HG03378 (cell line): ENCODE data around the gene LEKR1.

ENCODE experiments used
- ATAC-seq: cut with Tn5 transposase; IDR thresholded peaks from one replicate; pipeline ENCODE4 v1.9.1; 2021; ENCODE audit warnings: mild to moderate bottlenecking, moderate library complexity; ENCODE audit not compliant: unreplicated experiment

Gene LEKR1

DNA sequence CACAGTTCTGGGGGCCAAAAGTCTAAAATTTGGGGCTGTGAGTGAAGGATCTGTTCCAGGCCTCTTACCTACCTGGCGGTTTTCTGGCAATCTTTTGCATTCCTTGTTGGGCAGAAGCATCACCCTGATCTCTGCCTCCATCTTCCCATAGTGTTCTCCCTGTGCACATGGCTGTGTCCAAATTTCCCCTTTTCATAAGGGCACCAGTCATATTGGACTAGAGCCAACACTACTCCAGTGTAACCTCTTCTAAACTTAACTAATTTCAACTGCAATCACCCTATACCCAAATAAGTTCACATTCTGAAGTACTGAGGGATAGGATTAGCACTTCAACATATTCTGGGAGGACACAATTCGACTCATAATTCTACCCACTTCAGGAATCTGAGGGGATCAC lies 248.8 kb downstream of the LEKR1 start:
- no peak for ATAC-seq

DNA sequence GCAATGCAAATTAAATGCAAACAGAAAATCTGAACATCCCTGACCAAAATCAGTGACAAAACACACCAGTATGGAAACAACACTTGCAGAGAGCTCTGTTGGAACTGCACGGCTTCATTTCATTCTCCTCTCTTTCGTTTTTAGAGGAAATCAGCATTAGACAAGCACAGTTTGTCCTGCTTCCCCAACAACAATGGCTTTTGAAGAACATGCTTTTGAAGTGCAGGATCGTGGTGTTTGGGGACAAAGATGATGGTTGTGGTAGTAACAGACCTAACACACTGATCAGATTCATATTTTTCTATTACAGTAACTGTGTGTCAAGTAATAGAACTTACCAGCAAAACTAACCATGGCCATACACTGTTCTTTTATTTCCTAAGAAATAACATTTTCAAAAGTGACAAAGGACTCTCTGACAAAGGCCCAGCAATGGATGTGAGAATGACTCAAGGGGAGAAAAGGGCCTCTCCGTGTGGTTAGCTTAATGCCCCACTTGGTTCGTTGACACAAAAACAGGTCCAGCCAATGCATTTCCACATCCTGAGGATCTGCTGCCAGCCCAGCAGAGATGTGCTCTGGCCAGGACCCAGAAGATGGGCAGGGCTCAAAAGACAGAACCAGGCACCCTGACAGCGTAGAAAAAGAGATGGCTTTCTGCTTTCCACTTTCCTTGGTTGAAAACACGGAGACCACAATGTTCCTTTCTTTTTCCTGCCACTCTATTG lies 249.7 kb downstream of the LEKR1 start:
- no peak for ATAC-seq

DNA sequence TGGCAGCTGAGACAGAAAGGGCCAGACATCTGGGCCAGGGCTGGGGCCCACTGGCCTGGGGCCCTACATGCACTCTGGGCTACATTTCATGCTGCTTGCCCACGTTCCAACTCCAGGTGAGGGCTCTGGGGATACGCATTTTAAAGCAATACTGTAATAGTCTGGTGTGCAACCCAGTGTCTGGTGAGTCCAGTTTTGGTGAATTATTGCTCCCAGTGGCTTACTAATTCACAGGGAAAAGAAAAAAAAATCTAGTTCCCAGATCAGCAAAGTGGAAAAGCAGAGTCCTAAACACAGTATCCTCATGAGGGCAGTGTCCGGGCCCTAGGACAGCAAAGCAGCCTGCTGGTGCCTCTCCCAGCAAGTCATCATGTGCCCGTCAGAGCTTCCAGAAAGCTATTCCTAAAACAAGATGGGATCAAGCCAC lies 251.4 kb downstream of the LEKR1 start:
- no peak for ATAC-seq

DNA sequence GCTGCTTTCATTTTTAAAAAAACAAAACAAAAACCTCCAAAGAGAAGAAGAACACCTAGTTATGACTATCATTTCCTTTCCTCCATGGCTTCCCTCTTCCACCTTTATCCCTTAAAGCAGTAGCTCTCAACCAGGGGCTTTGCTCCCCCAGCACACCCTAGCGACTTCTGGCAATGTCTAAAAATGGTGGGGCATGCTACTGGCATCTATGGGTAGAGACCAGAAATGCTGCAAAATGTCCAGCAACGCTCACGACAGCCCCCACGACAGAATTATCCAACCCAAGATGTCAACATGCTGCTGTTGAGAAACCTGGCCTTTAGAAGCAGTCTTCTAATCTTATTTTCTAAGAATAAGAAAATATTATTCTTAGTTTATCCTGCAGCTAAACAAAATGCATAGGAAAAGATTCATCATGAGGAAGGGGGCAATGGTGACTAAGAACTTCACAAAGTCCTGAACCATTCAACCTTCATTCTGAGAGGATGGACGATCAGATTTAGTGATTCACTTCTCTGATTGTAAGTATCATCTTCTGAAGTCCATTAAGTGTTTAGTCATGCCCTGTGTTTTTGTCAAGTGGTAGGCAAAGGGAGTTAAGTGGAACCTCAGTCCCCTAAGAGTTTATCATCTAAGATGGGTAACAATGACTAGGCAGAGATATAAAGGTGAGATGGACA lies 252.1 kb downstream of the LEKR1 start:
- no peak for ATAC-seq

DNA sequence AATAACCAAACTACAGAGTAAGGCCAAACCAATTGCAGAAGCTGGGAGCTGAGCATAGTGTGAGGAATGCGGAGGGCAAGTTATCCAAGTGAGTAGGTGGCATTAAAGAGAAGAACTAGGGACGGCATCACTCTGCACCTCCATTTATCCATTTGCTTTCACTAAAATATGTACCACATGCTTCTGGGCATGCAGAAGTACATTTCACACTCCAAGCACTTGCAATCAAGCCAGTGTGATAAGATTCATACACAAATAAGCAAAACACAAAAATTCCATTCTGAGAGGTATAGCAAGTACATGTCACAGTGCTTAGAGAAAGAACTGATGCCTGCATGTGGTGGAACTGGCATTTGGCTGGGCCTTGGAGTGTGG lies 252.6 kb downstream of the LEKR1 start:
- no peak for ATAC-seq

DNA sequence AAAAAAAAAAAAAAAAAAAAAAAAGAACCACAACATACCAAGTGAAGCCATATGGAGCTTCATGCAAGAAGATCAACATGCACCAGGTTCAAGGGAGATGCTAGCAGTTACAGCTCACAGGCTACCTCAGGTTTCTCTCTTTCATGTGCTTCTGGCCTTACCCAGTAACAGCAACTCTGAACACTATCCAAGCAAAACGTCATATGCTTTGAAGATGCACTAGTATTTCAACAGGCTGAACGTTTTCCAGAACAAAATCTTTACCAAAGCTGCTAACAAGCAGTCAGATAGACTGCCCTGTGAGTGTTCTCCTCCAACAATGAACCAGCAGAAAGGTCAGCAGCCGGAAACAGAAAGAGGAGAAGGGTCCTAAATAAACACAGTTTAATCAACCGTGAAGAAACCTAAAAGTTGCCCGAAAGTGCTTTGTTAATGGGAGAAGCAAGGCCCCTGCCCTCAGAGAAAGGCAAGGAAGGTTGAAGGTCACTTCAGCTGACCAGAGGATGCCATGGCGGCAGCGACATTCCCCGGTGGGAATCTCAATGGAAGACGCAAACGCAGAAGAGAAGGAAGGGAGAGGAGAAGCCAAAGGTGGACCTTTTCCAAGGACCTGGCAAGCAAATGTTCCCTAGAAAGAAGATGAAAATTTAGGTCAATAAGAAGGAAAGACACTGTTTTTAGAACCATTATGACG lies 253.7 kb downstream of the LEKR1 start:
- ATAC-seq, result no peak

DNA sequence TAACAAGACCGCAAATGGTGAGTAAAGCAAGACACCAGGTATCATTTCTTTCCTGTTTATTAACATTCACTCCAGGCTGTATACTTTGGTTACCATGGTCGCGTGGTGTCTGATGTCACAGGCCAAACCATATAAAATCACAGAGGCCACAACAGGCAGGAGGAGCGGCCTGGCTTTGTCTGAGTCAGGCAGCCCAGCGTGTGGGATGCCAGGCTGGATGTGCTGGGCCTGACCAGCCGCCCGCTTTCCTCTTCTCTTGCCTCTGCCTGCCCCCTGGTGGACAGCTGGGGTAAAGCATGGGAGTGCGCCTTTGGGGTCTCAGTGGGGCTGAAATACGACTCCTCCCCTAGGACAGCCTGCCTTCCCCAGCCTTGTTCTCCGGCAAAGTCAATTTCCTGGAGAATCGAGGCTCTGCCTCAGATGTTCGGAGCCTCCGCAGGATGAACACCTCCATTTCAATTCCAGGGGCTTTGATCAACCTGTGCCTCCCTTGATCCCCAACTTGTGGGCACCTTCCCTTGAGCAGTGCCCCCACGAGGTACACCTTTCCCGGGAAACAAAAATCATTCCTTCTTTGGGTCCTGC lies 255.6 kb downstream of the LEKR1 start:
- peak; percentile 74 for ATAC-seq

DNA sequence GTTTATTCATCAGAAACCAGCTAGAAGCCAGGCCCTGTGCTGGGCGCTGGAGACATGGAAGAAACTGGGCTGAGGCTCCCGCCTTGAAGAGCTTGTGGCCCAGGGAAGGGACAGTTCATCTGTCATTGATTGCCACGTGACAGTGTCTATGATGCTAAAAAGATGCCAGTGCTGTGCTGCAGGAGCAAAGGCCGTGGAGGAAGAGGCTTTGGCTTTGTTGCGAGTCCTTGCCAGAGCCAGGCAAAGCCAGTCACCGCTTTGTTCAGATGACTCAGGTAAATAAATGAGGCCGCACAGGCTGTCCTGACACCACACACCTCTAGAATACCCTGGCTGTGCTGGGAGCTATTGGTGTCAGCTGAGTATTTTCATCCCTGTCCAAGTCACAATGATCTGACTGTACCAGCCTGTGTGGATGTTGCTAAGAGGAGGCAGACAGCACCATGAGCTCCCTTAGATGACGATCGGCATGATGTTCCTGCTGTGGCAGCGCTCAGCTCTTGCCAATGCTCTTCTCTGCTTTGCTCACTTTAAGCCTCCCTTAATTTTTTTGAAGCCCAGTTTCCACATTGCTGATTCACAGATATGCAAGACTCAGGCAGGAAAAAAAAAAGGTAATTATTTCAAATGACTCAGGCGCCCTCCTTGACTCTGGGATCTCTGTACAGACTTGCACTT lies 256.3 kb downstream of the LEKR1 start:
- no peak for ATAC-seq

DNA sequence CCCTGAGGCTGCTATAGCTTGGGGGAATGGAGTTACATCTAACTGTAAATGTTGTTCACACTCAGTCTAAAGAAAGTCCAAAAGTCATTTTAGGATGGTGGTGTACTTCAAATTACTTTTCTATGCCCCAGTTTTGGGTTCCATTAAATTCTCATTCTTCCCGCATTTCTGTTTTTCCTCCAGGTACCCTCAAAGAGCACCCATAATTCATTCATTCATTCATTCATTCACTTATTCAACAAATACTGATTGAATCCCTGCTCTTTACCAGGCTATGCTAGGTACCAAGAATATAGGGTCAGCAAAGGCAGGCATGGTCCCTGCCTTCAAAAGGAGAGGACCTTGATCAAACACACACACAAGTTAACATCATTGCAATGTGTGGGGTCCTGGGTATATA lies 257.7 kb downstream of the LEKR1 start:
- no peak for ATAC-seq

DNA sequence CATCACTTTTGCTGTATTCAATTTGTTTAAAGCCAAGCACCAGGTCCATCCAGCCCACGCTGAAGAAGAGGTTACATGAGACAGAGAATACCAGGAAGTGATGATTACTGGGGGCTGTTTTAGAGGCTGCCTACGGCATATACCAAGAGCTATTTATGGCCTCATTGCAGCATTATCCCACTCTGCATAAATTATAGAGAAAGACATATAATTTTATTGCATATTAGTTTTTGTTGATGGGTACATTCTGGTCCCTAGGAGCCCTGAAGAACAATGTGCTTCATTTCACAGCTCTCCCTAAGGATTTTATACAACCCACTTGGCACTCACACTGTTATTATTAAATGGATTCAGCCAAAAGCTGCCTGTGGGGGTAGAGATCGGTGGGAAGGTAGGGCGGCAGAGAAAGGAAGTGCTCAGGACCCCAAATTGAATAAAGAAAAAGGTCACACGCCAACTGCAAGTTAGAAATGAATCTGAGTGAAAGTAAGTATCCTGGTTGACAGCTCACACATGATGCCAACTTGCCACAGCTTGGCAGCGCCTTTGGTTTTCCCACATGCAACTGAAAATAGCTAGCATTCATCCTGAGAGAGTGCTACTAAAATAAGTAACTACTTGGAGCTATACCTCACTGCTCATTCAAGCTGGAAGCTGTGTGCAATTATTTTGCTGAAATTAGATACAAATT lies 260.1 kb downstream of the LEKR1 start:
- no peak for ATAC-seq

DNA sequence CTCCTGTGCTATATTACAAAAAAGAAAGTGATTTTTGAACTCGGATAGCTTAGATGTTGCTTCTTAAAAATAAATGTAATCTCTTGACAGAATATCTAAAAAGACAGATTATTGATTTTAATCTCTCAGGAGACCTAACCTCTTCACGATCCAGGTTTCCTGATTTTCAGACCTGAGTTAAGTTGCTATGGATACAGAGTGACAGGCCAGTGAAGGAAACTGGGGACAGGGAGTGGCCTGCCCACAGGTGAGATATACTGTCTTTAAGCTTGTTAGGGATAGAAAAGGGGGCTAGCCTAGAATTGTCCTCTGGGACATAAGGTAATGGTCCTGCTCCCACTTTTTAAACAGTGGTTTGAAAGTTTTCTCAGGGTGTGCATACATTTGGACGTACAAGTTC lies 260.6 kb downstream of the LEKR1 start:
- ATAC-seq, result no peak

DNA sequence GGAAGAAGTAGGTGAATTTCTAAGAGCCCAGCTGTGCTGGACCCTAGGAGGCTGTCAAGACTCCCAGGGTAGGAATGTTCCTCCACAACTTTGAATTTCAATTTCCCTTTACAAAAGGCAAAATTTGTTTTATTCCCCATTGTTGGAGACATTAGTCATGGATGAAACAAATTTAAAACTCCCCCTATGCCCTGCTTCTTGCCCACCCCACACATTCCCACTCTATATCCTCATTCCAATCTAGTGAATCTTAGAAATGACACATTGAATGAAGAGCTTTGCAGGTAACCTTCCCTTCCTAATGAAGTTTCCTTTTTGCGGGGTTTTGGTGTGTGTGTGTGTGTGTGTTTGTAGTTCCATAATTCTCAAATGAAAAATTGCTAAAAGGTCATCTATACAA lies 261.2 kb downstream of the LEKR1 start:
- no peak for ATAC-seq

DNA sequence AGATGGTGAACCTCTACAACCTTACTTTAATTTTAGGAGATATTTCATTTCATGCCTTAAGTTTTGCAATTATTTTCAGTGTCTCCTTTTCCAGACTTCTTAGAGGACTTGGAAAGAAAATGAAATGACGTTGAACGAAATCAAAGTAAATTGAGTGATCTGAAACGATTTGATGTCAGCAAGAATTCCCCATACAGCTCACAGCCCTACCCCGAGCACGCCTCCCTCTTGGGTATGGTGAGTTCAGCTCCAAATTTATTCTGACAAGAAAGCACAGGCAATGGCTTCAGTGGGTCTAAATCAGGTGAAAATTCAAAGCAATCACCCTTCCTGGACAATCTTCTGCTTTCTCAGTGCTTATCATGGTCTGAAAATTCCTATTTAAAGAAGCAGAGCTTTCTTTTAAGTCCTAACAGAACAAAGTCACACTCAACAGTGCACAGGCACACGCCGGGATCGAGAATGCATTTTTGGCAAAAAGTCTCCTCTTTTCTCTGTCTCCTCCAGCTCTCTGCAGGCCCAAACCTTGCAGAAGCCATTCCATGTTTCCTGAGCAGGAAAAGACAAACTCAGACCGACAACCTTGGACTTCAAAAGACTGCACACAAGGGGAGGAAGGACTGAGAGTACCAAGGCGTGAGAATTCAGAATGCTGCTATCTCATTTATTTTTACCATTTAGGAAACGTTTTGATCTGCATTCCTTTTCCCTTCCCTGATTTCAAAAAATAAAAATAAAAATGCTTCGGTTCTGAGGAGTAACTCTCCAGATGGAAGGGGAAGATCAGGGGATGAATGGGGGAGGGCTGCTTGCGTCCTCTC lies 261.8 kb downstream of the LEKR1 start:
- ATAC-seq, result no peak

DNA sequence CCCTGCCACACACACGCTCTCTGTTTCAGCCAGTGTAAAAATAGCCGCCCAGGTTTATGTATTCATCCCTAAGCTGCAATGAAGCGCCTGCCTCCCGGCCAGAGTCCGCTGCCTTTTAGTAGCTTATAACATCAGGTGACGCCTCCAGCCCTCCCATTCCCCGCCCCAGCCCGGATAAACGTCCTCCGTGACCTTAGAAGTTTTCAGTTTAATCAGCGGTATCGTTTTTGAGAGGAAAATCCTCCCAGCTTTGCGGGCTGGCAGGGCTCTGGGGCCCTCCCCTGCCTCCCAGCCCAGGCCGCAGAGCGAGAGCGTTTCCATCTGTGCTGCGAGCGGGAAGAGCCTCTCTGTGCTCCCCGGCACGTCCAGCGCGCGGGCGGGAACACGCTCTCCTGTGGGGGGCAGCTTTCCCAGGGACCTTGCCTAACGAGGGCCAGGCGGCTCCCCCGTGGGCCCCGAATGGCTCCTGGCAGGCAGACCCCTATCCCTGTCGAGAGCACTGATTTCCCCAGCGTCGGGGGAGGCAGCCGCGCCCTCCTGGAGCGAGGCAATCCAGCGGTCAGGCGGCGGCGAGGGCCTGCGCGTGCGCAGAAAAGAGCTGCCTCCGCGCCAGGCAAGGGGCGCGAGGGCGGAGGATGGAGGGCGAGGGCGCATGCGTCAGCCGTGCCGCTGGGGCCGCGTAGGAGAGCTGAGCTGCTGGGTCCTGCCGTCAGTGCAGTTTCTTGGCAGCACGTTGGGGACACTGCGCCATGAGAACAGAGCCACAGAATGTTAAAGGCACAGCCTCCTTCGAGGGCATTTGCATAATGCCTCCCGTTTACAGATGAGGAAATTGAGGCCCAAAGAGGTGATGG lies 262.7 kb downstream of the LEKR1 start:
- peak; percentile 69 for ATAC-seq

DNA sequence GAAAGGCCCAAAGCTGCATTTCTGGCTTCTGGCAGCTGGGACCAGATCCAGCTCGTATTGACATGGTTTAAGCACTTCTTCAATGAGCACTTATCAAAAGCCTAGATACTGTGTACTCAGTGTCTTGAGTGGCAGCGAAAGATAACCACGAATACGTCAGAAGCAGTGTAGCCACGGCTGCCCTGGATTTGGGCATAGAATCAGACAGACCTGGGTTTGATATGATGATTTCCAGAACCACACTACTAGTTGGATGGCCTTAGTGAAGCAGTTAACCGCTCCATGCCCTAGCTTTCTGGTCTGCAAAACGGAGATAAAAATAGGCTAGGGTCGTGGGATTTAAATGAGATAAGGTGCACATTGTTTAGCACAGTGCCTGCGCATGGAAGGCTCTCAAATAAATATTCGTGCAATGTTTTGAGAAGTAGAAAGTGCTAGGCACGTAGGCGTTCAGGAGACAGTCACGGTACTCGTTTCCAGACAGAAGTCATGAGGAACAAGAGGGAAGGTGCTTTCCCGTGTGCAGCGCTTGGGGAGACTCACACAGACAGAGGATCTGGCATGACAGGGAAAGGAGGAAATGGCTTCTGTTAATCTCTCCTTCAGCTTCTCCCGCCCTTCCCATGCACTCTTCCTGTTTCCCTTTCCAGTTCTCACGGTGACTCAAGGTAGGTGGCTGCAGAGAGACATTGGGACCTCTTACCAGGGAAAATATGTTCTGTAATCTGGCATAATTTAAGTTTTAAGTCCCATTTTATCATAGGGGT lies 263.5 kb downstream of the LEKR1 start:
- peak; percentile 16 for ATAC-seq

DNA sequence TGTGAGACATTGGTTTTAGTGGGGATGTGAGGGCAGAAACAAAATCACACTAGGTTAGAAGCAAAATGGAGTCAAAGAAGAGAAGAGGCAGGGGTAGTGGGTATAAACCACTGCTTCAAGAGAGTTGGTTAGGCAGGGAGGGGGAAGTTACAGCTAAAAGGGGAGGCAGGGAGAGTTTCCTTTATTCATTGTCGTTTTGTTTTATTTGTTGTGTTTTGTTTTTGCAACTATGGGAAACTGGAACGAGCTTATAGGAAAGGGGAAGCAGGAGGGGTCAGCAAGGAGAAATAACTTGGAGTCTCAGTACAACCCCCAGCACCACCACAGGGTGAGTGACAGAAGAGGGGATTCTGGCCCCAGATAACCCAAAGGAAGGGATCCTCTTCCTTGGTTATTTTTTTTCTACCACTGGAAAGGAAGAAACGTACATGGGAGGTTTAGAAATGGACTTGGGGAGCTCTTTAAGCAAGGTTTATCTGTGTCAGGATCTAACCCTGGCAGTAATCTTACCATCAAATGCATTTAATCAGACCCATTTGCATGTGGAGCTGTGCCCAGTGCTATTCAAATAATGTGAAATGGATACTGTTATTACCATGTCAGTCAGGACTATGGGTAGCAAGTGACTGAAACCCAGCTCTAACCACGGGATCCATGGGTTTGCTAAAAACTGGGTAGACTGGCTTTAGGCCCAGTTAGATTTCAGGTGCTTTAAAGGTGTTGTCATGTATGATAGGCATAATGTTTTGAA lies 265.1 kb downstream of the LEKR1 start:
- no peak for ATAC-seq

DNA sequence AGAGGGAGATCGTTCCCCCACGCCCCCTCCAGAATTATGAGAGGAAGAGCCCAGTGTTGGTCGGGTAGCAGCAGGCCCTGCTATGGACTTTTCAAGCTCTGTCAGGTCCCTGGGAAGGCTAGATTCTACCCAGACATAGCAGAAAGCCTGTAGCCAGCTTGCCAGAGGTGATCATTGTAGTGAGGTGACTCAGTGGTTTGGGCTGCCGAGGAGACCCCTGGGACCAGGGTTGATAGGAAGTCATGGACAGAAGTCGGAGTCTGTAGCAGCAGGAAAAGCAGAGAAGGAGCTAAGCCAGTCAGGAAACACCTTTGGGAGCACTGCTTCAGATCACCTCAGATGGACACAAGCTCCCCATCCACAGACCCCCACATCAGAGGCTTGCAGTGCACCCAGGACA lies 266.1 kb downstream of the LEKR1 start:
- no peak for ATAC-seq
